HG03442 (cell line): Measurements from ENCODE around the gene TM4SF20.
"Not testable (repeated sequence)": the region's sequence is repeated elsewhere in the genome, so short reads cannot be mapped to it uniquely, and the experiment has no call there.

Experiments
- ATAC-seq: cut with Tn5 transposase; IDR thresholded peaks from one replicate; pipeline ENCODE4 v1.9.1; 2021; ENCODE audit warnings: mild to moderate bottlenecking, moderate library complexity; ENCODE audit not compliant: unreplicated experiment

The TM4SF20 gene

DNA sequence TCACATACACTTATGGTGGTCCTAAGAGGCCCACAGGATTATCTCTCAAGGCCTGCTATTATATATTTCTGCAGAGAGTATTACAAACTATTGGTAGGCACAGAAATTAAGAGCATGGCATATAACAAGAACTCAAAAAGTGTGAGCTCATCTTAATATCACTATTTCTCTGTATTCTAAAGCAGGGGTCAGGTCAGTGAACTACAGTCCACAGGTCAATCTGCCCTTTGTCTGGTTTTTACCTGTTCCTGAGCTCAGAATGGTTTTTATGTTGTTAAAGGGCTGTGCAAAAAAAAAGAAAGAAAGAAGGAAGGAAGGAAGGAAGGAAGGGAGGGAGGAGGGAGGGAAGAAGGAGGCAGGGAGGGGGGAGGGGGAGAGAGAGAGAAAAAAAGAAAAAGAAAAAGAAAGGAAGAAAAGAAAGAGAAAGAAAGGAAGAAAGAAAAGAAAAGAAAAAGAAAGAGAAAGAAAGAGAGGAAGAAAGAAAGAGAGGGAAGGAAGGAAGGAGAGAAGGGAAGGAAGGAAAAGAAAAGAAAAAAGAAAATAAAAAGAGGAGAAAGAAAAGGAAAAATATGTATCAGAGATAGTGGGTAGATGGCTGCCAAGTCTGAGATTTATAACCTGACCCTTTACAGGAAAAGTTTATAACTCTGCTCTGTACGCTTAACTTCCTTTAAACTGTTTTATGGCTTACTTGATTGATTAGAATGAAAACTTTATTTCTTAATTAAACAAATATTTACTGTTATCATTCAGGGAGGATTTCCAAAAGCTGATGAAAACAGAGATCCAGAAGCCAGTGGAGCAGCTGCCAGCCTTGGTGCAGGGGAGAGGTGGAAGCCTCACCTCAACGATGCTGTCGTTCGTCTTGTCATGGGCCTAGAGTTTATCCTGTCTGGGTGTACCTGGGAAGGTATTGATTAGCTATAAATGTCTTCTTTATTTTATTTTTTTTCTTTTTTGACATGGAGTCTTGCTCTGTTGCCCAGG, 19.9 kb upstream of the TM4SF20 start:
- ATAC-seq: no peak

GRCh38 chr2:227397562-227397961, 18.5 kb upstream of the TM4SF20 start:
- ATAC-seq: no peak

DNA sequence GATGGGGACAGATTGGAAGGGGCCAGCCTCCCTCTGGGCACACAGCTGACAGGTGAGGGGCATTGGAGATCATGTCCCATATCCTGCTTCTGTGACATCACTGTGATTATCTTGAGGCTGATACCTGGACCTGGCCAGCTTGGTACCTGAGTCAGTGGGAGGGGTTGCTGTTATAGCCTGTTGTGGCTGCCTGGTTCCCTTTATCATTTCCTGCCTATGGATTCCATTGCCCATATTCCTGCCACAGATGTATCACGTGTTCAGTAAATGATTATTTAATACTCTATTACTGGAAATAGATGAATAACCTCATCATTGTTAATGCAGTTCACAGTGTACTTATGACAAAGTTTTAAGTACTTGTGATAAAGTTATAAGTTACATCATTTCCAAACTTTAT, 16.4 kb upstream of the TM4SF20 start:
- no peak for ATAC-seq

DNA sequence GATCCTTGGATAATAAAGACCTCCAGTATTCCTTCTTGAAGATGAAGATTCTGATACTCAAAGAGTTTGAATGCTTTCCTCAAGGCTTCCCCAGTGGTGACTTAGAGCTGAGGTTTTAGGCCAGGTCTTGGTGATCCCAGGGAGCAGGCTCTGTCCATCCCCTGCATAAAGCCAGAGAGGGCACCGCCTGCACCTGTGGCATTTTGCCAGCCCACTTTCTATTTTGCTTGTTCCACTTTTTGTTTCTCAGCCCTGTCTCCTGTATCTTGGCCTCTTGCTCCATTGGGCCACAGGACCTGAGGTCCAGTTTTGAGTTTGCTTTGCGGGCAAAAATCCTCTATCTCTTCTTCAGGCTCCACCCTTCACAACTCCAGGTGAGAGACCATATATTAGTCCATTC, 15.3 kb upstream of the TM4SF20 start:
- ATAC-seq: no peak

GRCh38 chr2:227390468-227391256, 11.6 kb upstream of the TM4SF20 start:
- ATAC-seq: no peak

DNA sequence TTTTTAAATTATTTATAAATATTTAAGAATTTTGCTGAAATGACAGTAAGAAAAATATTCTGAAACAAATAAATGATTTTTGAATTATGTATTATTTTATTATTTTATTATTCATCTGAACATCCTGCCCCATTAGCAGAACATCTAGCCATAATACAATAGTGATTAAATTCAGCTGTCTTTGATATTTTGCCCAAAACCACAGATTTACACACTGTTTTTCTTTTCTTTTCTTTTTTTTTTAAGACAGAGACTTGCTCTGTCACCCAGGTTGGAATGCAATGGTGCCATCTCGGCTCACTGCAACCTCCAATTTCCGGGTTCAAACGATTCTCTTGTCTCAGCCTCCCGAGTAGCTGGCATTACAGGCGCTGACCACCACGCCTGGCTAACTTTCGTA, 10.6 kb upstream of the TM4SF20 start:
- ATAC-seq: no peak

DNA sequence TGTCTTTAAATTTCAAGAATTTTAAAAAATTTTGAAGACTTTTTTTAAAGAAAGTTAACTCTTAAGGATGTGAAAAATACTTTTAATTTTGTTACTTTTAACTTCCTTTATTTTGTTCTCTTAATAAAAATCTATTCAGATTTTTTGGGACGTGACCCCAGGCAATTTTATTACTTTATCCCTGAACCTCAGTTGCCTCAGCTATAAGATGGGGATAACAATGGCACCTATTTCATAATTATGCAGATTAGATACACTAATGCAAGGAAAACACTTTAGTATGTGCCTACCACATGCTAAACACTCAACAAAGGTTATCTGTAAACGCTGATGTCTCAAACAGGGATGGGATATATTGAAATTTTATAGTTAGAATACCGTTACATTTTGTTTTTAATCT, 10.1 kb upstream of the TM4SF20 start:
- ATAC-seq: no peak

DNA sequence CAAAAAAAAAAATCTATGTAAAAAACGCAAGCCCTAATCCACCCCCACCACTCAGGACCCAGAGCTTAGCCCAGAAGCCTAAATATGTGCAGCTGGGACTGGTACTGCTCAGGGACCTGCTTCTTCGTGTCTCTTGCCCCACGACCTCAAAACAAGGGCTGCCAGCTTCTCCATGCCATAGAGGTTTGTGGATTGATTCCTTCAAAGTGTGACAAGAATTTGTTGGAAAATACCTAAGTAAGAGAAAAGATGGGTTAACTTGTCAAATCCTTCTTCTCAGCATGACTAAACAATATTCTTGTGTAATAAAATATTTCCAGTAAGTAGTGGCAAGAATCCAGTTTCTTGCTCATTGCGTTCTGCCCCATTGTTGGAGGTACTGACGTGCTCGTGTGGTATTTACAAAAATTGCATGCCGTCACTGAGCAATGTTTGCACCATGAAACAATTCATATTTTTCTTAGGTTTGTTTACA, 9.5 kb upstream of the TM4SF20 start:
- ATAC-seq: no peak

DNA sequence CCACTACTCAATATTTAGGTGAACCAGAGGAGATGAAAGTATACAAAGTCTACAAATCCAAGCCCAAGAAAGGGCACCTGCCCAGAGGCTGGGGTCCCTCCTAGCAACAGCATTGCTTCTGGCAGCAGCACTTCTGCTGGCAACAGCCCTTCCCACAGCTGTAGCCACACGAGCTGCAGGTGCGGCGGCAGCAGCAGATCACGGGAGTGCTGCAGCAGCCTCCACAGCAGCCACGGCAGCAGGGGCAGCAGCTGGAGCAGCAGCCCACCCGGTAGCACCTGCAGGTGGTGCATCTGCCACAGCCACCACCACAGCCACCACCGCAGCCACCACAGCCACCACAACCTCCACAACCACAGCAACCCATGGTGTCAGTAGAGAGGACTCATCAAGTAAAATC, 8.5 kb upstream of the TM4SF20 start, which contains the start of gene SCYGR1:
Gene SCYGR1 (minus strand): TSS at position 367 of the 400 bp plus-strand sequence. CDS start 0 bp downstream, at position 367.
- not testable (repeated sequence) for ATAC-seq

- ATAC-seq: no peak
Measured at GRCh38 chr2:227386630-227387029, 7.5 kb upstream of the TM4SF20 start.

DNA sequence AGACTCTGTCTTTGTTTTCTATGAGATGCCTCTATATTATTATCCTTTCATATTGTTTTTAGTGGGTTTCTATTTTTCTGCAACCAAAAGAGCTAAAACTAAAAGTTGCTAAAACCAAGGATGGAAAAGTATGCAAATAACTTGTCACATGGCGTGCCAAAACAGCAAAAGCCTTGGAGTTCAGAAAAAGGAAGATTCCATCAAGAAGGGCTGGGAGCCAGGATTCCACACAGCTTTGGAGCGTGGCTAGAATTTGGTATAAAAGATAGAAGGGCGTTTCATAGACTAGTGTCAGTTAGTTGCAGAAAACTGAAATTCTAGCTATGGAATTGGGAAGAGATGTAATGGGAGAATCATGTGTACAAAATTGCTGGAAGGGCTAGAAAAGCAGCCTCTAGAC, 4.6 kb upstream of the TM4SF20 start:
- no peak for ATAC-seq

DNA sequence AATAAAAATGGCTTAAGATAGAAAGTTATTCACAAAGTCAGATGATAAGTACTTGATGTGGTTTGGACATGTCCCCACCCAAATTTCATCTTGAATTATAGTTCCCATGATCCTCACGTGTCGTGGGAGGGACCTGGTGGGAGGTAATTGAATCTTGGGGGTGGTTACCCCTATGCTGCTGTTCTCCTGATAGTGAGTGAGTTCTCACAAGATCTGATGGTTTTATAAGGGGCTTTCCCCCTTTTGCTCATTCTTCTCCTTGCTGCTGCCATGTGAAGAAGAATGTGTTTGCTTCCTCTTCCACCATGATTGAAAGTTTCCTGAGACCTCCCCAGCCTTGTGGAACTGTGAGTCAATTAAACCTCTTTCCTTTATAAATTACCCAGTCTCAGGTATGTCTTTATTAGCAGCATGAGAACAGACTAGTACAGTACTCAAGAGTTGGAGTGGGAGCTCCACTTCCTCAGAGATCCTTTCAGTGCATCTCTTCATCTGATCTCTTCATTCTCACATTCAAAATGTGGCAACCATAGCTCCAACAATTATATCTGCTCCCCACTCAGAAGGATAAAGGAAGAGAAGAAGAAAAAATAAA, 3.2 kb upstream of the TM4SF20 start:
- ATAC-seq: not testable (repeated sequence)

- ATAC-seq: no peak
Measured at GRCh38 chr2:227378371-227378782, 729 bp downstream of the TM4SF20 start.

DNA sequence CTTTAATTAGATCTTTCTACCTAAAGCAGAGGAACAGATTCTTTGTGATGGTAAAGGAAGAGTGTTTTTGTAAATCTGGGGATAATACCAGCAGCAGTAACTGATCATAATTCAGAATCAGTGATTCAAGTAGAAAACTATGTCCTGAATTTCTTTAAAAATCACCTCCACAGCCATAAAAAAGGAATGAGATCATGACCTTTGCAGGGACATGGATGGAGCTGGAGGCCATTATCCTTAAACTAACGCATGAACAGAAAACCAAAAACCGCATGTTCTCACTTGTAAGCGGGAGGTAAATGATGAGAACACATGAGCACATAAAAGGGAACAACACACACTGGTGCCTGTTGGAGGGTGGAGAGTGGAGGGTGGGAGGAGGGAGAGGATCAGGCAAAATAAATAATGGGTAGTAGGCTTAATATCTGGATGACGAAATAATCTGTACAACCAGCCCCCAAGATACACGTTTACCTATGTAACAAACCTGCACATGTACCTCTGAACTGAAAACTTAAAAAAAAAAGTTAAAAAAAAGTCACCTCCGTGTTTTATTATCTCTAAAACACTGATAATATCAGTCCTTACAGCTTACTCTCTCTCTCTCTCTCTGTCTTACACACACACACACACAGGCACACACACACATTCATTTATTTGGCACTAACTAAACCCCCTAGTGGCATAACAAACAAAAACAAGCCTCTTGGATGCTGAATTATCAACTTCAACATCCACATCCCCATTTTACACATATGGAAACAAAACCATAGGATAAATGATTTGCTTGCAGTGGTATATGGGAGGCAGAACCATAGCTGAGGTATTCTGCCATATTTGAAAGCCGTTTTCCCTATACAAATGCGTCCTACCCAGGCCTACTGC, 1.4 kb downstream of the TM4SF20 start:
- ATAC-seq: no peak

DNA sequence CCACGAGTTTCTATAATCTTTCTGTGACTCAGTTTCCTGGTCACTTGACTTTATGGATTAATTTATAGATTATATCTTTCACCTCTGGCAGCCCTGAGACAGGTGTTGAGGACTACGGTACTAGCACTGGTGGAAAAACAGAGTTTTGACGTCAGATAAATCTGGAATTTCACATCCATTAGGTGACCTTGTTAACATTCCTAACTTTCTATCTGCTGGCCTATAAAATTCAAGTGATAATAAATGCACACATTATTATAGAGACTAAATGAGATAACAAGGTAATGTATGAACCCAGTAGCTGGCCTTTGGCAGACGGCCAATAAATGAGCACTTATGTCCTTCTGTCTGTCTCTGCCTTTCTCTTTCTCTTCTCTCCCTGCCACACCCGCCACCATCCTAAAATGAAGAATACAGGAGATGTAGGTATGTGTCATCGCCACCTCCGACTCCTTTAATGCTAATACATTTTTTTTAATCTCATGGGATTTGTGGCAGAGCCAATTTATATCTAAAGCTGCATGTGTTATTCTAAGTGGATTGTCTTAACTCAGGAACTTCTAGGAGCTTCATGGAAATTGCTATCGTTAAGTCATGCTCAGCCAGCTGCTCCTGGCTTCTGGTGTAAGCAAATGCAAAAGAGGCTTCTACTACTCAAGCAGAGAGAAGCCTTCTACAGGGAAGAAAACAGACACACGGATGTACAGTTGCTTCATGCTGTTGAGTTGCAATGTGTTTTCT, 2.3 kb downstream of the TM4SF20 start:
- no peak for ATAC-seq

DNA sequence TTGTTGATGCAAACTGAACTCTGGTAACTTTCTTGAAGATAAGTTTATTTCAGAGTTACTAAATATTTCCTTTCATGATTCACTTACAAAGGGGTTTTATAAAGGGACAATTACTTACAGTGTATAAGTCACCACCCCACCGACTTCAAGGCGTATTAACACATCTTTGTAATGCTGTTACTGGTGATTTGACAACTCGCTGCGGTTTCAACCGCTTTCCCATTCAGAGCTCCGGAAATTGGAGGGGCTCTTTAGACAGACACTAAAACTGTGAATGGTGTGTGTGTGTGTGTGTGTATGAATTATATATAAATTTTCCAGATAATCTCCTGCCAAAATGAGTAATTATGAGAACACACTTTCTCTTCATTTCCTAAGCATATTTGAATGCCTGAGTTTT, 4.9 kb downstream of the TM4SF20 start:
- ATAC-seq: no peak

- no peak for ATAC-seq
Measured at GRCh38 chr2:227373389-227373788, 5.7 kb downstream of the TM4SF20 start.

GRCh38 chr2:227370791-227371312, 8.3 kb downstream of the TM4SF20 start:
- no peak for ATAC-seq

DNA sequence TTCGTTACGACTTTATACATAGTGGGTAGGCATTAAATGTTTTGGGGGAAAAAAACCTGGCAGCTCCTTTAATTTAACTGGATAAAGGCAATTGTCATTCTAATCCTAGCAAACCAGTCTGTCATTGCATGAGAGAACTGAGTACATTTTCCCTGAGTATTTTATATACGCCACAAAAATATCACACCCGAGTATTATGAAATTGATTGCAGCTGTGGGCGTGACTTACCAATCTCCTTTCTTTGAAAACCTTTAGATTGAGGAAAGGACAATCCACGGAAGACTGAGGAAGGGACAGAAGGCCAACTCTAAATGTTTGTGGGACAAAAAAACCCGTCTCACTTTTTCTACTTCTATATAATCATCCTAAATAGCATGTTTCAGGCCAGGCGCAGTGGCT, 9.0 kb downstream of the TM4SF20 start:
- ATAC-seq: no peak
